NCI-H2081 treated with DMSO at 0.1 percent for 48 hours (cell line): ENCODE results near the gene SLCO1A2.

ENCODE experiments used
- DNase-seq: peaks from one replicate; lab custom pipeline; 2025; lab: John Stamatoyannopoulos, UW

The SLCO1A2 gene

DNA sequence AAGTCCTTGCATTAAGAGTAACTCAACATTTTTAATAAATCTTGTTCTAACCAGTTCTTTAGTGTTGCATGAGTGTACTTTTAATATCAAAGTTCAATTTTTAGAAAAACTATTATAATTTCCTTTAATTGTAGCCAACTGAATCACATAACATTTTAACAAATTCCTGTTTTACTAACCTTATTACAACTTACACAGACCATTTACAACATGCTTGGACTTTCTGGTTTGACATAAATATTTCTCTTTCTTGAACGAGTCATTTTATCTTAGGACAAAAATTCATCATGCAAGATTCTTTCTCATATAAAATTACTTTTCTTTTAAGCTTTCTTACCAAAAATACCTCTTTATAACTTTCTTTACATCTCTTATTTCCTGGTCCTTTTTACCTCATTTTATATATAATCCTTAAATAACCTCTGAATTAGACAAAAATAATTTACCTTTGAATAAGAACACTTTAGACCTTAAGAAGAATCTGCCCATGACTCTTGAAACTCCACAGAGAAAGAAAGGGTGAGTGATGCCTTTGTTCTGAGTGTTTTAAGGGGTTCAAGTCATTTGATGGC, 3.9 kb downstream of the SLCO1A2 start:
- no peak for DNase-seq

DNA sequence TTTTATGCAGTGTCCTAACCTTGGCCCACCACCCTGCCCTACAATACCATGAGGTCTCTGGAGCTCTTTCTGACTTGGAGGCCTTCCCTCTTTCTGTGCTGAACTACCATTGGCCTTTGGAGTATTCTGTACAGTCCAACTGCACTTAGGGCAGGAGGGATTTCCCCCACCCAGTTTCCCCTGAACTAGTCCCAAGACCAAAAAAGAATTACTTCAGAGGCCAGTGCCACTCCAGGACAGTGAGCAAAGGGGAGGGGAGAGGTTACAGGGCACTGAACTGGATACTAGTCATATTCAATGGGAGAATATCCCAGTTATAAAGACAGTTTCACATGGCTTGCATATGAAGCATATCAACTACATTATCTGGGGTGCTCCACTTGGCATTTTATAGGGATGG, 6.1 kb downstream of the SLCO1A2 start:
- DNase-seq = no peak

DNA sequence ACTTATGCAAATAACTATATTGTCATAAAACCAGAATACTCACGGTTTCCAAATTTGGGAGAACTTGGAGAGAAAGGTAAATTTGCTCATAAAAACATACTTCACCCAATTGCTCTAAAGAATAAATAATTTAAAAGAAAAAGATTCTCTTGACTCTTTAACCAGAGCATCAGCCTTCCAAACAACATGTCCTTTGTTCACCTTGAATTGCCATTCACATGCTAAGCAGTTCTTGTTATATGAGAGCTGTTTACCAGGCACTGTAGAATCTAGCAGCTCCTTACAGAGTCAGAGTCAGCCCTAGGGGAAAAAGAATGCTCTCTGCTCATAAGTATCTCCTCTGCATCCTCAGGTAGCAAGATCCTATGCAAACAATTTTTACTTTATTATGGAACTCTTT, 10.2 kb downstream of the SLCO1A2 start:
- no peak for DNase-seq

DNA sequence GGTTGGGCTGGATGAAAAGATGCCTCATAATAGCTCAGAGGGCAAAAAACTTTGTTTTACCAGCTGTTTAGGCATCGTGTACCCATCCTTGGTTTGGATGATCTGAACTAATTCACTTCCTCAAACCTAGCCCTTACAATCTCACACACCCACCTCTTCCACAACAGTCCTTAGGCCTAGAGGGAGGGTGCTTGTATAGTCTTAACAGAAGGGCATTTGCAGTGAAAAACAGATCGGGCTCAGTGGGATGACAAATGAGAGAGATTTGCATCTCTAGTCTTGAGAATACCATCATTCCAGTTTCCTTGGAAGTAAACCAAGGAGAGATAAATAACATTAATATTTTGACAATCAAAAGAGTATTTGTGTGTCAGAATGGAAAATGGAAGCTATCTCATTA, 11.0 kb downstream of the SLCO1A2 start:
- no peak for DNase-seq

DNA sequence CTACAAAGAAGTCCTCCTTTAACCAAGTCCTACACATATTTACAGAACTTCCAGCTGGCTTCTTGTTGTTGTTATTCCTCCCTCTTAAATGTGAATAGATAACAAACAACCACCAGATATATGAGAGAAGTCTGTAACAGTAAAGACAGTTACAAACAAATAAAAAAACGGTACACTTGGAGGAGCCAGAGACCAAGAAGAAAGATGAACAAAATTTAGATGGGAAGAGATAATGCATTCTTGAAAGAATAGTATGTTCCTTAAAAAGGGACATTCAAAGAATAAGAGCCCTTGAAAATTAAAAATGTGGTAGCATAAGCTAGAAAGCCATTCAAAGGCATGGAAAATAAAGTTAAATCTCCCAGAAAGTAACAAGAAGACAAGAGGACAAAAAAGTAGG, 25.9 kb downstream of the SLCO1A2 start:
- DNase-seq = no peak

DNA sequence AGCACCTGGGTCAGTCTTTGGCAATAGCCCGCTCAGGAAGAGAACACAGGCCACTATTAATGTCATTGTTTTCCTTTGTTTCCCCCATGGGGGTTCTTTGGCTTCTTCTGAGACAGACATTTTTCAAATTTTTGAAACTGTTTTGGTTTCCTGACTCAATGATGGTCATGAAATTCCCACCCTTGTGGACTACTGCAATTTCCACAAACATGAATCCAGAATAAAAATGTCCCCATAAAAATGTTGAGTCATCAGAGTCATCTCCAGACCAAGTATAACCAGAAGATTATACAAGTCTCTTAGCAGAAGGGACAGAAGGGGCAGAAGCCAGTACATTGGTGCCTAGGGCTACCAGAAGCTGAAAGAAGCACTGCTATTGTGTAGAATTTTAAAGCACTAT, 29.1 kb downstream of the SLCO1A2 start:
- no peak for DNase-seq

DNA sequence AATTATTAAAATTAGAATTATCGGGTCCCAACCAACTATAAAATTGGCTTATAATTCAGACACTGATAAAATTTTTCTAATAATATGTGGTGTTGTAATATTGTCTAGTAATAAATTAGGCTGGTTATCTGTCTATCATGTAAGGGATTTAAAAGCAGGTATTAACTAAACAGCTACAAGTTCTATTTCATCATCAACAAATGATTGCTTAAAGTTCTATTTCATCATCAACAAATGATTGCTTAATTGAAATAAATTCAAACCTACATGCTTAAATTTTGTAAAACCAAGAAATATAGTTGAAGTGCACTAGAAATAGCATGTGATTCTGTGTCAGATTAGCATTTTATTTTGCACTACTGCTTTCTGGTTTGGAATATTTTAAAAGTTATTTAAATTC, 34.1 kb downstream of the SLCO1A2 start:
- no peak for DNase-seq

DNA sequence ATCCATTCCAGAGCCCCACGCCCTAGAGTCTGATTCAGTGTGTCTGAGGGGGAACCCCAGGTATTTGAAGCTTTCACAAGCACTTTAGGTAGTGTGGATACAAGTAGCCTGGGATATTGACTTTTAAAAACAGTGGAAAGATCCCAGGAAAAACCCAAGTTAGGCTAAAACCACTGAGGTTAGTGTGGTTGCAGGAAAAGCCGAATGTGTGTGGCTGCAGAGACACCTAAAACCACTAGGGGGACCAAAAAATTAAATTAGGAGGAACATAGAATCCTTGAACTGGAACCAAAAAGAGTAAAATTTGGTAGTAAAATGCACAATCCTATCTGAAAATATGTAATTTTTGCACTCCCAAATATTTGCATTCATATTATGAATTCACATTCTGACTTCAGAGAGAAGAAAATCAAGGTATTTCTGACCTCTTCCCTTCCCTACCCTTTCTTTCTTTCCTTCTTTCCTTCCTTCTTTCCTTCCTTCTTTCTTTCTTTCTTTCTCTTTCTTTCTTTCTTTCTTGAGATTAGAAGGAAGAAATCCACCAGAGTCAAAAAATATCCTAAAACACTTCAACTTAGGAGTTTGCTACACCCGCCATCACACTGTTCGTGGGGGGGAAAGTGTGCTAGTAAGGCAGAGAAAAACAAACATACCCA, 37.8 kb downstream of the SLCO1A2 start:
- DNase-seq = no peak

DNA sequence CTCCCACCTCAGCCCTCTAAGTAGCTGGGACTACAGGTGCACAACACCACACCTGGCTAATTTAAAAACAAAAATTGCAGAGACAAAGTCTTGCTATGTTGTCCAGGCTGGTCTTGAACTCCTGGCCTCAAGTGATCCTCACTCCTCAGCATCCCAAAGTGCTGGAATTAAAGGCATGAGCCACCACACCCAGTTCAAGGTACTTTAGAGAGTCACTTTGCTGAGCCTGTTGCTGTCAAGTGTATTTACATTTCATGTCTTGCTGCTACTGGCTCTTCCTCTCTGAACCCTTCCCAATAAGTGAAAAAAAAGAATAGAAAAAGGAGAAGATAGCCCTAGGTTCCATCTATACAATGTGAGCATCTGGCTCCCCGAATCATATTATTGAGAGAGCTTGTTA, 38.4 kb downstream of the SLCO1A2 start:
- no peak for DNase-seq

DNA sequence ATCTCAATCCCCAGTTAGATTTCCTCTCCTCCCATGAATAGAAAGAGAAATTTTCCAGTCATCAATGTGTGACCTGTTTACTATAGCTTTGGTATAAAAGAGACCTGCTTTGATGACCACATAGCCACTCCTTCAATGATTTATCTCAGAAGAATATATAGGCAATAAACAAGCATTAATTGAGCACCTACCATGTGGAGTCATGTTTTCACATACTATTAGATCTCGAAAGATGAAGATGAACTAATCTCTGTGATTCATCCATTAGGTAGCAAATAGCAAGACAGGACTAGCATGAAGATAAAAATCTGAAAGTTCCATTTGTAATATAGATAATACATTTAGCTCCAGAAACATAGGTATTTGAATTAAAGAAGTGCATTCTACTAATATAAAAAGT, 40.5 kb downstream of the SLCO1A2 start:
- DNase-seq = no peak

DNA sequence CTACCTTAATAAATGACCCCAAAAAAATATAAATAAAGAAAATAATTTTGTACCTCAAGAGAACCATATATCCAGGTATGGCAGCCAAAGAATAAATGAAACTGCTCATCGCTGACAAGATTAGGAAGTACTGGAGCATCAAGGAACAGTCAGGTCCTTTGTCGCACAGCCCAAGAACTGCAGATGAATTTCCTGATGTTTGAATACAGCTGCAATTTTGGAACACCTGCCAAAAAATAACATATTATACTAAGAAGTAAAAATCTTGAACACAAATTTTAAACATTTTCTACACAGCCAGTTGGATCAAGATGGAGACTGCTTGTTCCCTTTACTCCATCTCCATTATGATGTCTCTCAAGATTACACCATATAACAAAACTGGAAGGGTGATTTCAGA, 42.6 kb downstream of the SLCO1A2 start:
- no peak for DNase-seq

DNA sequence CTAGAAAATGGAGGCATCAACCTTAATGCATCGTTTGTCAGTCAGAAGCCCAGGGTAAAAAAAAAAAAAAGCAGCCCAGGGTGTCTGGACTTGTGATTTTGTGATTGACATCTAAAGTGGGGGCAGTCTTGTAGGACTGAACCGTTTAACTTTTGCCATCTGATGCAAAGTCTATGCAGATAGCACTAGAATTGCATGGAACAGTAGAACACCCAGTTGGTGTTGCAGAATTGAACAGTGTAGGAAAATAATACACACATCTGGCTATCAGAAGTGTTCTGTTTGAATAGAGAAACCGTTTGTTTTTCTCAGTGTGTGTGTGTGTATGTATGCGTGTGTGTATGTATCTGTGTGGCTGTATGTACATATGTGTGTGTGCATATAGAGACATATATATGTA, 45.0 kb downstream of the SLCO1A2 start:
- no peak for DNase-seq

DNA sequence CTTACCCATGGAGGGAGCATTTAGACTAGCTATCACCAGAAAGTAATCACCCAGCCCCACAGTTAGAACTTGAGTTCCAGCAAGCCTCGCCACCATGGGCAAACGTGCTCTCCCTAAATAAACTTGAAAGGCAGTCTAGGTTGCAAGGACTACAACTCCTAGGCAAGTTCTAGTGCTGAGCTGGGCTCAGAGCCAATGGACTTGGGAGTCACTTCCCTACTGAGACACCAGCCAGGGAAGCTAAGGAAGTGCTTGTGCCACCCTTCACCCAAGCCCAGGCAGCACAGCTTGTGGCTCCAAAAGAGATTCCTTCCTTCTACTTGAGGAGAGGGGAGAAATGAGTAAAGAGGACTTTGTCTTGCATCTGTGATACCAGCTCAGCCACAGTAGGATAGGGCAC, 57.9 kb downstream of the SLCO1A2 start:
- no peak for DNase-seq

DNA sequence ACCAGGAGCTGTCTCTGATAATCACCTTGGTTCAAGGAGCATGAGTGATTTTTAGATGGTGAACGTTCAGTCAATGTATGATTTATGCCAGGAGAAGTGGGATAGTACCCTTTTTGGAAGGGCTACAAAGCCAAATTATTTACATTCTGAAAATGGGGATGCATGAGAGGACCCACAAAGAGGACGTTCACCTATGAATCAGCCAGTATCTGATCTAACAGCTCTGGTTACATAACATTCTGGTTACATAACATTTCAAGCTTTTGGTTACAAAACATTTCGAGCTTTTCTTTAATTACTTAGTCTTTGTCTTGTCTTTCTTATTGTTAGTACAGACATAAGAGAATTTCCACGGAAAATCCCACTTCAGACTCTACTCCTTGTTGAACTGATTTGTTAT, 68.8 kb downstream of the SLCO1A2 start:
- no peak for DNase-seq

DNA sequence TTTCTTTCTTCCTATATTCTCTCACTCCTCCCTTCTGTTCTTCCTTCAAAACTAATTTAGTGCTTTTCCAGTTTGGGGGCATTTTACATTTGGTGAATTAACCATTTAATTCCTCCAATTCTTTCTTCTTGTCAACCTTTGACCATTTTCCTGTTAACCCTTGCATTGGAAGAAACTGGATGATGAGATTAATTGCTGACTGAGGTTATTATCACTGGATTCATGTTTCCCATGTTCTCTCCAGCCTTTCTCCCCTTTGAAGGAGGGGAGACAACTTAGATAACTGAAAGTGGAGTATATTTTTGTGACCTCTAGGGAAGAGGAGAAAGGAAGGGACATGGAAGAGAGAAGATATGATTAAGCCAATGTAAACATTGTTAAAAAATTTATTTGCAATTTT, 70.5 kb downstream of the SLCO1A2 start:
- DNase-seq = no peak

DNA sequence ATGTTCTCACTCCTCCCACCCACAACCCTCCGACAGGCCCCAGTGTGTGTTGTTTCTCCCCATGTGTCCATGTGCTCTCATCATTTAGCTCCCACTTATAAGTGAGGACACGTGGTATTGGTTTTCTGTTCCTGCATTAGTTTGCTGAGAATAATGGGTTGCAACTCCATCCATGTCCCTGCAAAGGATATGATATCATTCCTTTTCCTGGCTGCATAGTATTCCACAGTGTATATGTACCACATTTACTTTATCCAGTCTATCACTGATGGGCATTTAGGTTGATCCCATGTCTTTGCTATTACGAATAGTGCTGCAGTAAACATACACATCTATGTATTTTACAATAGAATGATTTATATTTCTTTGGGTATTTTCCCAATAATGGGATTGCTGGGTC, 77.5 kb downstream of the SLCO1A2 start:
- no peak for DNase-seq

DNA sequence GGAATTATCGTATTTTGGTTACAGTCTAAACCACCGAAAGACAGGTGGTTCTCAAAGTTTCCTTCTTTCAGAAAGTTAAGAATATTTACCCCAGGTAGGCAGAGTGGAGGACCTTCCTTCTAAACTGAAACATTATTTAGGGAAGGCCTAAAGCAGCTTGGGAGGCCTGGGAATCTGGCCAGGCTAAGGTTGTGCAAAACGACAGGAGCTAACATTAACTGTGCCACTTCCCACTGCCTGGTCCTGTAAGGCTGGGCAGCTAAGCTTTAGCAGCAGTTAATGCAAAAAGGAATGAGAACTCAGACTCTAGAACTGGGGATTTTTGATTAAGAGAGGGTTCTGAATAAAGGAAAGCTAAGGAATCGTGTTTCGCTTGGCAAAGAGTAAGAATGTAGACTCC, 82.6 kb downstream of the SLCO1A2 start:
- no peak for DNase-seq

DNA sequence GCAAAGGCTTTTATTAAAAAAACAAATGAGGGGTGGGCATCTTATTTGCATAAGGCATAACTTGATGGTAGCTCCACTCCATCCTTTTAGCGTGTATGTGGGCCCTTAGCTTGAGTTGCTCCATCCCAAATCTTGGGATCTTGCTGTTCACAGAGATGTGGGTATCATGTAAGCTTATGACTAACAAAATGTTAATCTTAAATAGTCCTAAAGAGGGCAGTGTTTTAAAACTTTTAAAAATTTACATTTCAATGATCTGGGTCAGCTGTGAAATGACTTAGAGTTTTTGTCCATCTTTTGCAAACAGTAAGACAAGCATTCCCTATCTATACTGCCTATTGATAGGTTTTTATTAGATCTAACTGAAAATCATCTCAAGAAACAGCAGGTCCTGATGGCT, 86.0 kb downstream of the SLCO1A2 start:
- DNase-seq = no peak

DNA sequence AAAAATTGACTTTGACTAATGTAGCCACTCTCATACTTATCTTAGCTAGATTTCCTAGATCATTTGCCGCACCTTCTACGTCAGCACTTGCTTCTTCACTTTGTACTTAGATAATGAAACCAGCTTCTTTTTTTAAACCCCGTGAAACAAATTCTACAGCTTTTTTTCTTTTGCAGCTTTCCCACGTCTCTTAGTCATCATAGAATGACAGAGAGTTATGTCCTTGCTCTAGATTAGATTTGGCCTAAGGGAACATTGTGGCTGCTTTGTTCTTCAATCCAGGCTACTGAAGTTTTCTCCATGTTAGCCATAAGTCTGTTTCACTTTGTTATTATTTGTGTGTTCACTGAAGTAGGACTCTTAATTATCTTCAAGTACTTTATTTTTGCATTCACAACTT, 94.9 kb downstream of the SLCO1A2 start:
- no peak for DNase-seq

DNA sequence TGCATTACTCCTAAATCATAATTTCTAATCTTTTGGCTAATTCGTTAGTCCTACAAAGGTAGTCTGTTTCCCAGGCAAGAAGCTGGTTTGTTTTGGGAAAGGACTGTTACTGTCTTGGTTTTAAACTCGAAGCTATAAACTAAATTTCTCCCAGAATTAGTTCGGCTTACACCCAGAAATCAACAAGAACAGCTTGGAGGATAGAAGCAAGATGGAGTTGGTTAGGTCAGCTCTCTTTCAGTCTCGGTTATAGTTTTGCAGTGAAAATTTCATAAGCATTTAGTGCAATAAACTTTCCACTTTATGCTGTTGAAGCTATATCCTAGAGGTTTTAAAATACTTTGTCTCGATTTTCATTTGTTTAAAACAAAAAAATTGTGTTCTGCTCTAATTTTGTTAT, 100.3 kb downstream of the SLCO1A2 start:
- no peak for DNase-seq

DNA sequence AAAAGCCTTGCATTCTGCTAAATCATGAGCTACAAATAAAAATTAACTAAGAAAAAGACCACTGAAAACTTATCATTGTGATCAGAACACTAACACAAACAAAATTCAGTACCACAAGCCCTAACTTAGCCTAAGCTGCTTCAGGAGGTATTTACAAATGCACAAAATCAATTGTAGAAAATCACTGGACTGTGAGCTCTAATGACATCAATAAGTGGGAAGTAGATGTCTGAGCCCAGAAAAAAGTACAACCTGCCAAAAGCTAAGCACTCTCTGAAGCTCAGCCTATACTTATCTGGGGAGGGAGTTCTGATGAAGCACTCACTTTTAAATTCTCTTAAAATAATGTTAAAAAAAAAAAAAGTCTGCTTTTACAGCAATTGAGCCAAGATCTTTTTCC, 110.8 kb downstream of the SLCO1A2 start:
- no peak for DNase-seq

DNA sequence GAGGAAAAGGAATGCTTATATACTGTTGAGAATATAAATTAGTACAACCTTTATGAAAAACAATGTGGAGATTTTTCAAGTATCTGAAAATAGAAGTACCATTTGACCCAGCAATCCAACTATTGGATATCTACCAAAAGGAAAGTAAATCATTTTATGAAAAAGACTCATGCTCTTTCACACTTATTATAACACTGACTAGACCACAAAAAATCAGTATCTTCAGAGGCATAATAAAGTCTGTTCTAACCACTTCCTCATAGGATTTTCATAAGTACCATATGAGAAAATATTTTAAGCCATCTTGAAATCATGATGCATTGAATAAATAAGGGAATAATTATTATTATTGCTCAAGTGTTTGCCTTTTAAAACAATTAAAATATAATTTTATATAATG, 112.9 kb downstream of the SLCO1A2 start:
- DNase-seq = no peak

DNA sequence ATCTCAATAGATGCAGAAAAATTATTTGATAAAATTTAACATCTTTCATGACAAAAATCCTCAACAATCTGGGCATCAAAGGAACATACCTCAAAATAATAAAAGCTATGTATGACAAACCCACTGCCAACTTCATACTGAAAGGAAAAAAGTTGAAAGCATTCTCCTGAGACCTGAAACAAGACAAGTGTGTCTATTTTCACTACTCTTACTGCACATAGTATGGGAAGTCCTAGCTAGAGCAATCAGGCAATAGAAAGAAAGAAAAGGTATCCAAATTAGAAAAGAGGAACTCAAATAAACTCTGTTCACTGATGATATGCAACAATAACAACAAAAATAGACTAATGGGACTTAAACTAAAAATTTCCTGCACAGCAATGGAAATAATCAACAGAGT, 113.6 kb downstream of the SLCO1A2 start:
- DNase-seq = no peak

DNA sequence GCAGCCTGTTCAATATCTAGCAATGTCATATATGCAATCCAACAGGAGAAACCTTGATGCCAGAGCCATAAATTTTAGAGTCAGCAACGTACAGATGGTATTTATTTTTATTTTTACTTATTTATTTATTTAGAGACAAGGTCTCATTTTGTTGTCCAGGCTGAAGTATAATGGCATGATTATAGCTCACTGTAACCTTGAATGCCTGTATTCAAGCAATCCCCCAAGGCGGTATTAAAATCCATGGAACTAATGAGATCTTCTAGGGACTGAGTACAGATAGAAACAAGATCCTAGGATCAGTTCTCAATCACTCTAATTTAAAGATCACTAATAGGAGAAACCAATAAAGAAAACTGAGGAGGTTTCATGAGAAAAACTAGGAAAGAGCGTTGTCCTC, 114.5 kb downstream of the SLCO1A2 start:
- DNase-seq = no peak

DNA sequence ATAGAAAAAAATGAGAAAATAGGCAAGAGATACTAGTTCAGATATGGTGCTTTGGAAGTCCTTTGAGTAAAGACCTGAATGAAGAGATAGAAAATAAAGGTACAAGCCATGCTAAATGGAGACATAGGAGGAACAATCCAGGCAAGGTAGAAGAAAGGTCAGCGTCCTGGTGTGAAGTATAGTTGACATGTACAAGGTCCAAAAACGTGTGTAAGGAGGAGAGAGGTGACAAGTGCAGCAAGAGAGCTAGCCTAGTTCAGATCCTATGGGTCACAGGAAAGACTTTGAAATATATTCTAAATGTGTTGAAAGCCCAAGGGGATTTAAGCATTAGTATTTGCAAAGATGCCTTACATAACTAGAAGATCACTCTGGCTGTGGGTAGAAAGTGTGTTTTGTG, 115.5 kb downstream of the SLCO1A2 start:
- no peak for DNase-seq
